Ramos (cell line): ENCODE data around the gene SPIRE1.

Experiments
- in situ Hi-C: fragments of 300-500 bp; cut with MboI; formaldehyde crosslinking; loops from one replicate; pipeline ENCODE4 v1.14.3; 2022; ENCODE audit warnings: low sequenced_read_pairs; ENCODE audit not compliant: unreplicated experiment

SPIRE1 gene

DNA sequence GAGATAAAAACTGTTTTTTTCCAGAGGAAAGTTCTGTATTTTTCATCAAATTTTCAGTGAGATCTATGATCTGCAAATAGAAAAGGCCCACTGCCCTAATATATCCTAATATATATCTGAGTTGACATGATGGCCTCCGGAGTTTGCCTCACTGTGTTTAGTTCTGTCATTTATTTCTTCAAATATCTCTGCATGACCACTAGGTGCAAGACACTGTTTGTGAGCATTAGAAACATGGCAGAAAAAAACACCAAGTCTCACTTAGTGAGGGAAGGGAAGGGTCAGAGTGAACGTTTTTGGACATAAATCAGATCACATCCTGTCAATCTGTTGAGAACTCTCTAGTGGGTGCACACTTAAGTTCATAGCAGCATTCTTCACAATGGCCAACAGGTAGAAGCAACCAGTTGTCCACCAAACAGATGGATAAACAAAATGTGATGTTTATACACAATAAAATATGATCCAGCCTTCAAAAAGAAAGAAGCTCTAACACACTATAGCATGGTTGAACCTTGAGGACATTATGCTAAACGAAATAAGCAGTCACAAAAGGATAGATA is 53.4 kb downstream of the SPIRE1 start:
- in situ Hi-C loops = loop anchor here (5.0 kb wide), 1 partner anchor 48 kb away; no protein-coding TSS in a partner anchor

DNA sequence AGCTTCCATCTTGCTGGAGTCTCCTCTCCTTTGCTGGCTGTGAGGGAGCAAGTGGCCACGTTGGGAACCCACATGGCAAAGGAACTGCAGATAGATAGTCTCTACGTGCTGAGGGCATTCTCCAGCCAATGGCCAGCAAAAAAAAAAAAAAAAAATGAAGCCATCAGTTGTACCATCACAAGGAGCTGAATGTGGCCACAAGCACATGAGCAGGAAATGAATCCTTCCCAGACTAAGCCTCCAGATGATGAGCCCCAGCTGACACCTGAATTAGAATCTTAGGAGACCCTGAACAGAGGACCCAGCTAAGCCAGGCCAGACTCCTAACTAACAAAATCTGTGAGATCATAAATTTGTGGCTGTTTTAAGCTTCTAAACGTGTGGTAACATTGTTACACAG is 57.9 kb downstream of the SPIRE1 start:
- in situ Hi-C loops = loop anchor here (5.0 kb wide), 1 partner anchor 52 kb away; no protein-coding TSS in a partner anchor

DNA sequence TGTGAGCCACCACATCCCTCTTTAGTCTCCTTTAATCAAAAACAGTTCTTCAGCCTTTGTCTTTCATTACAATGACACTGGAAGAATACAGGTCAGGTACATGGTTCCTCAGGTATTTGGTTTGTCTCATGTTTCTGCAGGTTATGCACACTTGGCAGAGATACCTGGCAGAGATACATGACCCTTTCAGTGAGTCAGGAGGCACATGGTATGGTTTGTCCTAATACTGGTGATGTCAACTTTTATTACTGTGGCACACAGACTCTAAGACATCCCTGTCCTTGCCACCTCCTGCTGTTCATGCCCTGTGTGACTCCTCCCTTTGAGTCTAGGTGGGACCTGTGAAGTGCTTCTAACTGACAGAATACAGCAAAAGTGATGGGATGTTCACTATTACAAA is 58.4 kb downstream of the SPIRE1 start:
- in situ Hi-C loops = no loop called here

DNA sequence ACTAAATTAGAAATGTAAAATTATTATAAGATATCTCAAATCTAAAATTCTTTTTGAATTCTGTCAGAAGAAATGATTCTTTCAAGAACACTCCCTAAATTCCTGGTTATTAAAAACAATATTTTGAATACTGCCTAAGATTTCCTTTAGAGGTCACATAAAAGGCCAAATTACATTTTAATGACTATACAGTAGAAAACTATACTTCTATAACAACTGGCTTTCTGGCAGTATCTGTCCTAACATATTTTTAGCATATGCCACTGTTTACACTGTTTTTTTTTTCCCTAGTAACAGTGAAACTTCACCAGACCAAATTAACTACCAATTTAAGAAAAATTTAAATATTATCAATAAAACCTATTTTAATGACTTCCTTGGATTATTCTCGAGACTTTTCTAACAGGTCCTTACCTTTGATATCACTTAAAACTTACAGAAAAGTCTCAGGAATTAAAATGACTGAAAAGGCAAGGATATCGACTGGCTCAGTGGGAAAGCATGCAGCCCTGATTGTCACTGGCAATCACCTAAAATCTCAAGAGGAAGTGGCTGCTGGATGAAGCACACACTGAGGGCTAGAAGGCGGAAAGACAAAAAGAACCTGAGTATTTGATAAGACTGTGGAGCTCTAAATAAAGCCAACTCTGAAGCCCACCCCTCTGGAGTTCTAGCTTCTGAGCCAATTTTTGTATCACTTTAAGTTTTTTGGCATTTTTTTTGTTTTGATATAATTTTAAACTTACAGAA is 59.6 kb downstream of the SPIRE1 start:
- in situ Hi-C loops = no loop called here

DNA sequence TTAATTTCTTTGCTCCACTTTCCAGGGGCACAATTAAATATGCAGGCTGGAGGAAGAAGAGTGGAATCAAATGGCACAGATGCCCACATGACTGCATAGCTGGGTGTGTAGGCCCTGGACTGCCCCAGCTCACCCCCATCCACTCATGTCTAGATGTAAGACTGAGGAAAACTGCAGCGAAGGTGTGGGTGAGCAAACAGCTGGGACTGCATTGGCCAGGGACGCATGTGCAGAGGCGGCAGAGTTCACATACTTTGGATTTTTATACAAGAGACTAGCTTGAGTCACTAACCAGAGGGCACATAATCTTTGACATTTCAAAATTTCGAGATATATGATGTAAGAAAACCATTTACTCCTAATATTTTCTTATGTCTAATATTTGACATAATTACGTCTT is 60.1 kb downstream of the SPIRE1 start:
- in situ Hi-C loops = no loop called here

DNA sequence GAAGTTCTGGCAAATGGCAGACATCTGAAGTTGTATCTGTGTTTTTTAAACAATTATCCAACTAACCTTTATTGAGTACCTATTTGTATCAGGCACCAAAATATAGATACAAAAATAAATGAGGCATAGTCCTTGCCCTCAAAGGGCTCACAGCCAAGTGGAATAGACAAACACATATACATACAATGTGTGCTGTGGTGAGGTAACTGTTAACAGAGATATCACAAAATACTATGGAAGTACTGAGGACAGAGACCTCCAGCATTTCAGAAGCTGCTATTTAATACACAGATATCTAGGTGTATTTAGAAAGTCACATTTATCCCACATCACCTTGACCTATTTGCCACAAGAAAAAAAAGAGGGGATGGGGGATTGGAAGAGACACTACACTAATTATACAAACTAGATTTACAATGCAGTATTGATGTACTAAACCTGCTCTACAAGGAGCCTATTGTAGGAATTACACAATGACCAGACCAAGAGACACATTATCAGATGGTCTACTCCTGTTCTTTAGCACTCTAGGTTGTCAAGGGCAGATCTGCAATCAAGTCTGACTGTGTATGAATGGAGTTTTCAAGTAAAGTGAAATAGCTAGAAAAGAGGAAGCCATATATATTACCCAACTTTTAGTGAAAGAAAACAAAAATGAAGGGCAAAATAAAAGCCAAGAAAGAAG is 62.2 kb downstream of the SPIRE1 start:
- in situ Hi-C loops = no loop called here

DNA sequence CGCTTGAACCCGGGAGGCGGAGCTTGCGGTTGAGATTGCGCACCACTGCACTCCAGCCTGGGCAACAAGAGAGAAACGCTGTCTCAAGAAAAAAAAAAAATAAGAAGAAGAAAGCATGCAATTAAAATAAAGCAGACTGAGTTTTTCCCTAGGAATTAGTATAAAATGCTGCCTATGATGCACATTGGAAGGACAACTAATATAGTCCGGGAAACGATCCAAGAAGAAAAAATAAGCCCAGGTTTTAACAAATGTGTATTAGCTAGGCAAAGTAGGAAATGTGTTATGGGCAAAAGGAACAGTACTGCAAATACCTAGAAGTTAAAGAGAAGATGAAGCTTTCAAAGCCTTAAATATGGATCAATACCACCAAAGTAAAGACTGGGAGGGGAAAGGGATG is 64.0 kb downstream of the SPIRE1 start:
- in situ Hi-C loops = no loop called here

DNA sequence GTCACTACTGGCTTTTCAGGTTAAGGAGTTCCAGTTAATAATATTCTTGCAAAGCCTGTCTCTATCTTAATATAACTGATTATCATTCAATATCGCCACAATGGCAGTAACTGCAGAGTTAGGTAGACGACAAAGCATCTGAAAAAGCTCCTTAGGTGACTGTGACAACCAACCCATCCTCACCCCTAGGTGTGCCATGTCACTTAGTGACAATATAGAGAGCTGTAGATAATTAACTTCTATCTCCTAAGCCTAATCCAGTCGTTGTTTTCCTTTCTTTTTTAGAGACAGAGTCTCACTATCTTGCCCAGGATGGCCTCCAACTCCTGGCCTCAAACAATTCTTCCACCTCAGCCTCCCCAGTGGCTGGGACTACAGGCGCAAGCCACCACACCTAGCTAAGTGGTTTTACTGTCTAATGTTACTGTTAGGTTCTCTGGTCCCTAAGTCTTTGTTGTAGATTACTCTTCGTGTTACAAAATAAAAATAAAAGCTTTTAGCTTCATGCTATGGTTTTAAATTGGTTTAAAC is 65.2 kb downstream of the SPIRE1 start:
- in situ Hi-C loops = no loop called here

DNA sequence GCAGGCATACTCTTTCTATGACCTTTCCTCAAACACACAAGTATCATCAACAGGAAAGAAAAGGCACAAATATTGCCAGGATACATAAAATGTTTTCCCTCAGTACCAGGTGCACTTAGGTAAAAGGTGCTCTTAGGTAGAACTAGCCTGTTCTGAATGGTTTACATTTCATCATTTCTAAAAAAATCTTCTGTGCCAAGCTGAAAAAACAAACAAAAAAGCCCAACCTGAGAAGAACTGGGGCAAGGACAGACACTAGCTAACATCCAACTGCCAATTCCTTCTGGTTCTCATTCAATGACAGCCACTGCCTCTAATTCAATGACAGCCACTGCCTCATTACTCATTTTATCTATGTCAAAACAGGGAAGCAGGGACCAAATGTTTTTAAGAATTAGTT is 68.5 kb downstream of the SPIRE1 start:
- in situ Hi-C loops = no loop called here

DNA sequence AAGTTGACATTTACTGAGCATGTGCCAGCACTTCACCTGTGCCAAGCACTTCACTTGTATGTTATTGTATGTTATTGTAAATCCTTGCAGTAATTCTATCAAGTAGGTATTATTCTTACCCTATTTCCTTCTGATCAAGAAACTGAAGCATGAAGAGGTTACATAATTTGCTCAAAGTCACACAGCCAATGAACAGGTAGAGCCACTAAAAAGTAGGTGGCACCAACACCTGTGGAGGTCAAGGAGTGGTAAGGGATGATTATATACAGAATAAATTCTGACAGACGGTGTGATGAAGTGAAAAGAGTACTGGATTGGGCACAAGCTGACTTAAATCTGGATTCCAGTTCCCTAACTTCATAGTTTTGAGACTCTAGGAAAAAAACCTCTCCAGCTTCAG is 71.0 kb downstream of the SPIRE1 start:
- in situ Hi-C loops = no loop called here

DNA sequence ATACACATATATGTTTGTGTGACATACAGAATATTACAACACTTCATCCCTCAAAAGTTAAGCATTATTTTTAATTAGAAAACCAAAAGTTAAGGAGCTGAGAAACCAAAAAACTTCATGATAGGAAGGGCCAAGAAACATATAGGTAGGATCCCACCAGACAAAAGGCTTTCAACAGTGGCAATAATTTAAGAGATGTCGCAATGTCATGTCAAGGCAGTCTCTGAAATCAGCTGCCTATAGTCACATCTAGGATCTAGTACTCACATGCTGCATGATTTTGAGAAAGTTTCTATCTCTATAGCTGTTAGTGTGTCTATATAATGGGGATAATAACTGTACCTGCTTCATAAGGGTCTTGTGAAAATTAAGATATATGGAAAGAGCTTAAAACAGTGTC is 72.7 kb downstream of the SPIRE1 start:
- in situ Hi-C loops = no loop called here

DNA sequence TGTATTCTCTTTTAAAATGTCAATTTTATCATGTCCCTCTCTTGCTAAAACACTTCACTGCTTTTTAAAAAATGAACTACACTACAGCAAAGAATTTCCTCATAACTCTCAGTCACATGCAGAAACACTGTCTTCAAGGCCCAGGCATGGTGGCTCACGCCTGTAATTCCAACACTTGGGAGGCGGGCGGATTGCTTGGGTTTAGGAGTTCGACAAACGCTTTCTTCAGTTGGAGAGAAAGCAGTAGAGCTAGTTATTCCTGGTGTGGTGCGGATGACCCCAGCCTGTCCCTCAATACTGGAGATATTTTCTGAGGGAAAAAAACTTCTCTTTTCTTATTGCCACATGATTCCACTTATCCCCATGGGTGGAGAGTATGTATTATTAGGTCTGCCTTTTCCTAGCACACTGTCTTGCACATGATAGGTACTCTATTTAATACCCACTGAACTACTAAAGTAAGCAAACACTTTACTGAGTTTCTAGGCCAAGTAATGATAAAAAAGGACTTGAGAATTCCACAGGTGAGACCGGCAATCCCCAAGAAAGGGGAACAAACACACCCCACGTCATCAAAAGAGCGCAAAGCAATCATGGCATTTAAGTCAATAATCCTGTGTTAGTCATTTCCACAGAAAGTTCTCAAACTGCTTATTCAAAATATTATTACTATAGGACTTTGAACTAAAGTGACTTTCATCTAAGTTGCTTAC is 77.1 kb downstream of the SPIRE1 start:
- in situ Hi-C loops = no loop called here

DNA sequence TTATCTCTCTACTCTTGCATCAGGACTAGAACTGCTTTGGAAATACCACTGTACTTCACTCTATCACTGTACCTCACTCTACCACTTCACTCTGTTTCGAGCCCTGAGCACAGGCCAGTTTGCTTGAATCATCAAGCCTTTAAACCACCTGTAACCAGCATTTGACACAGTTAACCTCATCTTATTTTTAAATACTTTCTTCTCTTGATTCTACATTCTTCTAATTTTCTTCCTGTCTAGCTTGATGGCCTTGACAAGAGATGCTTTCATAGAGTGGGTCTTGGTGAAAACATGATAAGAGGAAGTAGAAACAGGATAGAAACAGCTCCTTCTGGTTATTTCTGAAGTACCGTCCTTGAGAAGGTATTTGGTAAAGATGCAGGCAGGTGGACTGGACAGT is 78.1 kb downstream of the SPIRE1 start:
- in situ Hi-C loops = no loop called here

DNA sequence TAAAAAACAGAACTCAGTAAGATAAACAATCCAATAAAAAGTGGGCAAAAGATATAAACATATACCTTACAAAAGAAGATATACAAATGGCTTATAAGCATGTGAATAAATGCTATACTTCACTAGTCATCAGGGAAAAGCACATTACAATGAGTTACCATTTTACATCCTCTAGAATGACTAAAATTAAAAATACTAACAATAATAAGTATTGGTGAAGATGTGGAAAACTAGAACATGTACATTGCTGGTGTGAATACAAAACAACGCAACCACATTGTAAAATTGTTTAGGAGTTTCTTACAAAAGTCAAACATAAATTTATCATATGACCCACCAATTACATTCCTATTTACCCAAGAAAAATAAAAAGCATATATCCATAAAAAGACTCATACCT is 80.1 kb downstream of the SPIRE1 start:
- in situ Hi-C loops = no loop called here

DNA sequence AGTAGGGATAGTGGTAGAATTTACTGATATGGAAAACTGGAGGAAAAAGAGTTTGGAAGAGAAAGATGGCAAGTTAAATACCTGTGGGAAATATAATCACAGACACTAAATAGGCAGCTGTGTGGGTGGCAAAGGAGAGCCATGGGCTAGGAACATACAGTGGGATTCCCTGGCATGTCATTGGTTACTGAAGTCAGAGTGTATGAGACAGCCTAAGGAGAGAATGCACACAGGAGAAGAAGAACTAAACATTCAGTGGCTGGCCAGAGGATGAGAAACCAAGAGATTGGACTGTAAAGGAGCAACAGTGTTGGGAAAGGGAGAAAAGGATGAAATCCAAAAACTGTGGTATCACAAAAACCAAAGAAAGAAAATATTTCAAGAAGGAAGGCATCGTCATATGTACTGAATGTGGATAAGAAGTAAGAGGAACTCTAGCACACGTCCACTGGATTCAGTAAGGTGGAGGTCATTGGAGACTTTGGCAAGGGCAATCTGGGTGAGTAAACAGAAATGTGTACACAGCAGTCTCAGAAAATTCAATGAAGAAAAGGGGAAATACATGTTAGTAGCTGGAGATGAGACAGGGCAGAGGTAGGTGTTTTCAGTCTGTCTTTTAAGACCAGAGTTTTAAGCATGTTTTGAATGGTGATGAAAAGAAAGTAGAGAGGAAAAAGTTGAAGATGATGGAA is 83.3 kb downstream of the SPIRE1 start:
- in situ Hi-C loops = no loop called here

DNA sequence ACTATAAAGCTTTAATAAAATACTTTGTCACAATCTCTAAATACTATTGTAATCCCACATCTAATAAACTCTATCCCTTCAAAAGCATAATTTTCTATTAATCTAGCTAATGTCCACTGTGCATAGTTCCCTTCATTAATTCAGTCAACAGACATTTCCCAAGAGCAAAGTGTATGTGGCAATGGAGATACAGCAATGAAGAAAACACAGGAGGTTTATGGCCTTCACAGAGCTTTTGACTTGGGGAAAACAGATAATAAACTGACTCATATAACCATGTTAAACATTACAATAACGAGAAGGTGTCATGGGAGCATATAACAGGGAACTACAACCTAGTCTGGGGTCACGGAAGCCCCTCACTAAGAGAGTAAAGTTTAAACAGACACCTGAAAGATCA is 86.3 kb downstream of the SPIRE1 start:
- in situ Hi-C loops = no loop called here

DNA sequence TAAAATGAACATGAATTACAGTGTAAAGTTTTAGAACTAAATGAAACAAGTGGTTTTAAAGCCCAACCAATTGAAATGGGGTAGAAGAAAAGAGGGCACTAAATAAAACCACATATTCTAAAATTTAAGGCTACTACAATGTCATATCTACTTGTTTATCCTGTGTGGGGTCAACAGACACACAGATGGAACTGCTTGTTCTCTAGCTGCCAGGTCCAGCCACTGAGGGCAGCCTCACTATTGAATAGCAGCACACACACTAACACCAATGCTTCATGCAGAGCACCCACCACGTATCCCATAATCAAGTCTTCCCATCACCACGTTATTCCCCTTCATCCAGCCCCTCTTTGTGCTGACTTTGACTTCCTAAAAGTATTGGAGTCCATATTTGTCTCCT is 88.1 kb downstream of the SPIRE1 start:
- in situ Hi-C loops = no loop called here

DNA sequence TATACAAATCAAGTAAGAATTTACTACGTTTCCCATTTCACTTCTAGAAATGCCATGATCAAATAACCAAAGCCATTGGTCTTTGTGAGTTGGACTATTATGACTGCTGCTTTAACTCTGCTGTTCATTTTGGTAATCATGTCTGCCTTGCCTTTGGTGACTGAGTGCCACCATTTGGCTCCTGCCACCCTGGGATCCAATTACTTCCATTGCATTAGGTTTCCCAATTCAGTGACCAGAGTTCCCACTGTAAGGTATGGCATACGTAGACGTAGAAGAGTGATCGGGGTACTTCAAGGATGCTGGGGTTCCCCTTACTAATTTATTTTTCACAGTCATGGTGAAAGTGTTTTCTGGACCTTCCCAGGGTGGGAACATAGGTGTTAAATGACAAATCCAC is 90.1 kb downstream of the SPIRE1 start:
- in situ Hi-C loops = no loop called here

DNA sequence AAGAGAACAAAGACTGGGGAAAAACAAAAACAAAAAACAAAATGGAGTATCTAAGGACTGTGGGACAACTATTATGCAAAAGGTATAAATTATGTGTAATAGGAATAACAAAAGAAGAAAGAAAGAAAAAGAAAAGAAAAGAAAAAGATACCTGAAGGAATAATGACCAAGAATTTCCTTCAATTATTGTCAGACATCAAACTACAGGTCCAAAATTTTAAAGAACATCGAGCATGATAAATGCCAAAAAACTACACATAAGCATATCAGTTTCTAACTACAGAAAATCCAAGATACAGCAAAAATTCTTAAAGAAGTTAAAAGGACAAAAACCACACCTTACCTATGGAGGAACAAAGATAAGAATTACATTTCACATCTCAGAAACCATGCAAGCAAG is 93.0 kb downstream of the SPIRE1 start:
- in situ Hi-C loops = no loop called here

DNA sequence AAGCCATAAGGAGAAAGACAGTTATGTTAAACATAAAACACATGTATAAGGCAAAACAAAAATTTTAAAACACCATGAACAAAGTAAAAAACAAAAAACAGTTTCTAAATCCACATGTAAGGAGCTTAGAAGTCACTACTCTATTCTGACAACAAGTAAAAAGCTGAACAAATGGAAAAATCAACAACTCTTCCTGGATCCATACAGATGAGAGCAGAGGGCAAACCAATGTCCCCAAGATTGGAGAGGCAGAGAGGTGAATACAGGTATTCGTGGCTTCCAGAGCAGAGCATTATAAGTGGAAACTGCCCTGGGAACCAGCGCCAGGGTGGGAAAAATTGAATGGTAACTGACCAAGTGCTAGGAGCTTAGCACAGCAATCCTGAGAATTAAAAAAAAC is 93.5 kb downstream of the SPIRE1 start:
- in situ Hi-C loops = no loop called here
